Measurements from ENCODE around the gene ACTL10. TPM values are rescaled to one million over a fixed set of nuclear protein-coding genes. Genes with fewer than 3 reads are reported as not detected.

ACTL10 gene
- total RNA-seq, 1 experiment from 2014 or later, result 3.2 TPM

DNA sequence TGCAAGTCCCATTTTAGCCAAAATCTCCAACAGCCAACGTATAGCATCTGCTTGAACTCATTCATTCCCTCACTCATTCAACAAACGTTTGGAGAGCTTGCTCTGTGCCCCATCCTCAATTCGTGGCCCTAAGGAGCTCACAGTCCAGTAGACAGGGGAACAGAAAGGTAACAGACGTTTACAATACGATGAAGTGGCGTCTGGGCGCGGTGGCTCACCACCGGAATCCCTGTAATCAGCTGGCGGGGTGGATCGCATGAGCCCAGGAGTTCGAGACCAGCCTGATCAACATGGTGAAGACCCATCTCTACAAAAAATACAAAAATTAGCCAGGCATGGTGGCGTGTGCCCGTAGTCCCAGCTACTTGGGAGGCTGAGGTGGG is 20.2 kb downstream of the ACTL10 start:
- POLR2A ChIA-PET, result interaction anchor here (0.6 to 0.7 kb wide), 4 partner anchors 17 to 489 kb away, joined by 3 to 5 read pairs (median 3); no protein-coding TSS in a partner anchor
- TF ChIP-seq, protein P1, sequence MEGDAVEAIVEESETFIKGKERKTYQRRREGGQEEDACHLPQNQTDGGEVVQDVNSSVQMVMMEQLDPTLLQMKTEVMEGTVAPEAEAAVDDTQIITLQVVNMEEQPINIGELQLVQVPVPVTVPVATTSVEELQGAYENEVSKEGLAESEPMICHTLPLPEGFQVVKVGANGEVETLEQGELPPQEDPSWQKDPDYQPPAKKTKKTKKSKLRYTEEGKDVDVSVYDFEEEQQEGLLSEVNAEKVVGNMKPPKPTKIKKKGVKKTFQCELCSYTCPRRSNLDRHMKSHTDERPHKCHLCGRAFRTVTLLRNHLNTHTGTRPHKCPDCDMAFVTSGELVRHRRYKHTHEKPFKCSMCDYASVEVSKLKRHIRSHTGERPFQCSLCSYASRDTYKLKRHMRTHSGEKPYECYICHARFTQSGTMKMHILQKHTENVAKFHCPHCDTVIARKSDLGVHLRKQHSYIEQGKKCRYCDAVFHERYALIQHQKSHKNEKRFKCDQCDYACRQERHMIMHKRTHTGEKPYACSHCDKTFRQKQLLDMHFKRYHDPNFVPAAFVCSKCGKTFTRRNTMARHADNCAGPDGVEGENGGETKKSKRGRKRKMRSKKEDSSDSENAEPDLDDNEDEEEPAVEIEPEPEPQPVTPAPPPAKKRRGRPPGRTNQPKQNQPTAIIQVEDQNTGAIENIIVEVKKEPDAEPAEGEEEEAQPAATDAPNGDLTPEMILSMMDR (IDR thresholded peaks at IDR 0.05; ENCODE audit: unreplicated experiment), result no peak
- Mint-ChIP-seq H3K27ac (ENCODE audit: low read depth, unreplicated experiment) (no peak overlapping the region), H3K36me3 (ENCODE audit: insufficient read depth, unreplicated experiment) (peaks cover 4% of the 10 kb centered on the region), H3K4me3 (ENCODE audit: unreplicated experiment) (peak overlapping the region; percentile 72), H3K27me3 (ENCODE audit: insufficient read depth, unreplicated experiment) (no peaks in the 10 kb centered on the region), H3K9me3 (ENCODE audit: unreplicated experiment) (no peaks in the 10 kb centered on the region), H3K4me1 (ENCODE audit: insufficient read depth, unreplicated experiment) (peaks cover 13% of the 10 kb centered on the region)
- no TSS peak for BruUV-seq (replicated peaks)
- intact Hi-C loops (cut with micrococcal nuclease), result loop anchor here (10.0 kb wide), 1 partner anchor 128 kb away; the partner anchor contains the start of gene CHMP4B
- CTCF ChIA-PET, result interaction anchor here (2.2 kb wide), 1 partner anchor 33 kb away, joined by 7 read pairs; the partner anchor contains the start of gene PXMP4
- DNase-seq (ENCODE audit: unreplicated experiment), result no peak

DNA sequence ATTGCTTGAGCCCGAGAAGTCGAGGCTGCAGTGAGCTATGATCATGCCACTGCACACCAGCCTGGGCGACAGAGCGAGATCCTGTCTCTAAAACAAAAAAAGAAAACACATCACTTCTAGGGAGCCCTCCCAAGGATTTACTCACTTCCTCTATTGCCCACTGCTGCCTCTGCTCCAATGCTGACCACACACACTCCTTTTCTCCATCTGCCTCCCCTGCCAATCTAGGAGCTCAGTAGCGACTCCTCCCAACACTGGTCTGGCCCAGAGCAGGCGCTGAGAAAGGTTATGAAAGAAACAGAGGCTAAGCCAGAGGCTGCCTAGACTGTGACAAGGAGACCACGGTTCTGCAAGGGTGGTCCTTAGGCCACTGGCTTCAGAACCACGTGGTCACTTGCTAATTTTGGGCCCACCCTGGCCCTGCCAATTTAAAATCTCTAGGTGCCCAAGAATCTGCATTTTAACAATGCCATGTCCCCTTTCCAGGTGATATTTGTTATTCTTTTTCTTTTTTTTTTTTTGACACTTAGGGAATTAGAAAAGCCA is 20.7 kb downstream of the ACTL10 start:
- TF ChIP-seq, protein P1 (IDR thresholded peaks at IDR 0.05; ENCODE audit: unreplicated experiment), result no peak
- no peaks in the 10 kb centered on the region for H3K9me3 Mint-ChIP-seq (ENCODE audit: unreplicated experiment)
- no peaks in the 10 kb centered on the region for H3K27me3 Mint-ChIP-seq (ENCODE audit: insufficient read depth, unreplicated experiment)
- no peak overlapping the region for H3K4me3 Mint-ChIP-seq (ENCODE audit: unreplicated experiment)
- ChIA-PET POLR2A (interaction anchor here (0.6 to 0.7 kb wide), 4 partner anchors 17 to 489 kb away, joined by 3 to 5 read pairs (median 3); no protein-coding TSS in a partner anchor), CTCF (interaction anchor here (0.7 to 2.2 kb wide), 2 partner anchors 19 to 33 kb away, joined by 4 to 7 read pairs; partner anchors contain the start of gene PXMP4)
- DNase-seq (ENCODE audit: unreplicated experiment), result no peak
- no peak overlapping the region for H3K27ac Mint-ChIP-seq (ENCODE audit: low read depth, unreplicated experiment)
- peaks cover 13% of the 10 kb centered on the region for H3K4me1 Mint-ChIP-seq (ENCODE audit: insufficient read depth, unreplicated experiment)
- BruUV-seq (replicated peaks), result no TSS peak
- intact Hi-C loops (cut with micrococcal nuclease), result loop anchor here (10.0 kb wide), 1 partner anchor 127 kb away; the partner anchor contains the start of gene CHMP4B
- peaks cover 4% of the 10 kb centered on the region for H3K36me3 Mint-ChIP-seq (ENCODE audit: insufficient read depth, unreplicated experiment)

DNA sequence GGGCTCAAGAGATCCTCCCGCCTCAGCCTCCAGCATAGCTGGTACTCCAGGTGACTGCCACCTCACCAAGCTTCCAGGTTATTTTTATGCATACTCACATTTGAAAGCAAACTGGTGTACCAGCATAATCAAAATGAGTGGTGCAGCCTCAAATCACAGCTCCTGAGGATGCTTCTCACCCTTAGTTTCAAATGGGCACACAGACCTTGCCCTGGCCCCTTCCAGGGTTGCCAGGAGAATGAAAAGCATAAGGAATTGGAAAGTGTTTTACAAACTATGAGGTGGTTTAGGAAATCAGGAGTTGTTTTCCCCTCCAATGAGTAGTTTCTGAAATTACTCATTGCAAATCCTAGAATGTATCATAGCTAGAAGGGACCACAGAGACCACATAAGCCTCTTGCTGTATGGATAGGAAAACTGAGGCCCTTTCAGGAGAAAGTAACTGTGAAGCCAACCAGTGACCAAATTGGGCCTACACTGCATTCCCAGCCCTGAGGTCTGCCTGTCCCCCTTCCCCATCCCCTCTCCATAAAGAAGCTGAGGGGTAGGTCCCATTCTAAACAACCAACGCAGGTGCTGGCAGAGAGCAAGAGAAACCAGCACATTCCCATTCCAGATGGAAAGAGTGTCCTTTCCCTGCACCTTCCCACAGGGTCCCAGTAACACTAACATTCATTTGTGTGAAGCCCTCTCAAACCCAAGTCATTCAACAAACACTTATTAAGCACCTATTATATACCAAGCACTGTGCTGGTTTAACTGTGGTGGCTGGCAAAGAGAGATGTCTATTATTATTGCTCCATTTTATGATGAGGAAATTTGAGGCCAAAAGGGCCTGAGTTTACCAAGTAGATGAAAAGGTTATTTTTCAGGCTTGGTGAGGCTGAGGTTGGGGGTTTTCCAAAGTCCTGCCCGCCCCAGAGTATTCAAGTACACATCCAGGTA is 21.5 kb downstream of the ACTL10 start:
- no TSS peak for BruUV-seq (replicated peaks)
- H3K27ac Mint-ChIP-seq (ENCODE audit: low read depth, unreplicated experiment), result no peak overlapping the region
- no peaks in the 10 kb centered on the region for H3K9me3 Mint-ChIP-seq (ENCODE audit: unreplicated experiment)
- ChIA-PET CTCF (interaction anchor here (0.7 to 2.2 kb wide), 2 partner anchors 20 to 32 kb away, joined by 4 to 7 read pairs; partner anchors contain the start of gene PXMP4), POLR2A (interaction anchor here (0.7 kb wide), 1 partner anchor 217 kb away, joined by 3 read pairs; no protein-coding TSS in a partner anchor)
- intact Hi-C loops (cut with micrococcal nuclease), result loop anchor here (10.0 kb wide), 1 partner anchor 127 kb away; the partner anchor contains the start of gene CHMP4B
- H3K36me3 Mint-ChIP-seq (ENCODE audit: insufficient read depth, unreplicated experiment), result peaks cover 4% of the 10 kb centered on the region
- H3K4me3 Mint-ChIP-seq (ENCODE audit: unreplicated experiment), result no peak overlapping the region
- TF ChIP-seq, protein P1 (IDR thresholded peaks at IDR 0.05; ENCODE audit: unreplicated experiment), result no peak
- H3K27me3 Mint-ChIP-seq (ENCODE audit: insufficient read depth, unreplicated experiment), result no peaks in the 10 kb centered on the region
- DNase-seq (ENCODE audit: unreplicated experiment), result no peak
- peaks cover 13% of the 10 kb centered on the region for H3K4me1 Mint-ChIP-seq (ENCODE audit: insufficient read depth, unreplicated experiment)
